C4-2B (cell line): ENCODE data around the gene BAG3.

ENCODE experiments used
- ZFX ChIP-seq: fragments of 450-650 bp; IDR thresholded peaks from 2 replicates; pipeline ENCODE4 v1.6.1; 2017
- TF ChIP-seq, protein P1 (sequence below): fragments of 450-650 bp; conservative IDR thresholded peaks from 2 replicates; pipeline ENCODE4 v1.5.1; 2017; ENCODE audit warnings: mild to moderate bottlenecking

DNA sequence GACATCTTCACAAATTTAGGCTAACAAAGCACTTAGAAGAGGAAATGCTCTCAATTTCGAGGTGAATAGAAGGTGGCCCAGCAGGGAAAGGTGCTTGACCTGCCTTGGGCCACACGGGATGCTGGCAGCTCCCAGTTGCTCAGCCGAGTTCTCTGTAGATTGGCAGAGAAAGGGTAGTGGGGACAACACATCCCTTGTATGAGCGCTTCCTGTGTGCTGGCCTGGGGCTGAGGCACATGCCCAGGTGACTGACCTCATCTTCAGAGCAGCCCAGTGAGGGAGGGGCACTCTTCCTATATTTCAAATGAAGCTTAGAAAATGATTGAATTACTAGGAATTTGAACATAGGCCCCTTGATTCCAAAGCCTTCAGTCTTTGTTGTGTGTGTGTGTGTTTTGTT is 20.2 kb downstream of the BAG3 start:
- TF ChIP-seq, protein P1, sequence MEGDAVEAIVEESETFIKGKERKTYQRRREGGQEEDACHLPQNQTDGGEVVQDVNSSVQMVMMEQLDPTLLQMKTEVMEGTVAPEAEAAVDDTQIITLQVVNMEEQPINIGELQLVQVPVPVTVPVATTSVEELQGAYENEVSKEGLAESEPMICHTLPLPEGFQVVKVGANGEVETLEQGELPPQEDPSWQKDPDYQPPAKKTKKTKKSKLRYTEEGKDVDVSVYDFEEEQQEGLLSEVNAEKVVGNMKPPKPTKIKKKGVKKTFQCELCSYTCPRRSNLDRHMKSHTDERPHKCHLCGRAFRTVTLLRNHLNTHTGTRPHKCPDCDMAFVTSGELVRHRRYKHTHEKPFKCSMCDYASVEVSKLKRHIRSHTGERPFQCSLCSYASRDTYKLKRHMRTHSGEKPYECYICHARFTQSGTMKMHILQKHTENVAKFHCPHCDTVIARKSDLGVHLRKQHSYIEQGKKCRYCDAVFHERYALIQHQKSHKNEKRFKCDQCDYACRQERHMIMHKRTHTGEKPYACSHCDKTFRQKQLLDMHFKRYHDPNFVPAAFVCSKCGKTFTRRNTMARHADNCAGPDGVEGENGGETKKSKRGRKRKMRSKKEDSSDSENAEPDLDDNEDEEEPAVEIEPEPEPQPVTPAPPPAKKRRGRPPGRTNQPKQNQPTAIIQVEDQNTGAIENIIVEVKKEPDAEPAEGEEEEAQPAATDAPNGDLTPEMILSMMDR, result no peak
- TF ChIP-seq ZFX, result no peak
